ENCODE measurements around the gene SLC10A3. TPM values are rescaled to one million over a fixed set of nuclear protein-coding genes. Genes with fewer than 3 reads are reported as not detected.

Gene SLC10A3
- total and polyA plus RNA-seq, 10 of the 15 experiments (the other 5 are each of a cell fraction or from before 2014, with no cell fraction given), result 1.7 to 23.5 (median 11.0) TPM

DNA sequence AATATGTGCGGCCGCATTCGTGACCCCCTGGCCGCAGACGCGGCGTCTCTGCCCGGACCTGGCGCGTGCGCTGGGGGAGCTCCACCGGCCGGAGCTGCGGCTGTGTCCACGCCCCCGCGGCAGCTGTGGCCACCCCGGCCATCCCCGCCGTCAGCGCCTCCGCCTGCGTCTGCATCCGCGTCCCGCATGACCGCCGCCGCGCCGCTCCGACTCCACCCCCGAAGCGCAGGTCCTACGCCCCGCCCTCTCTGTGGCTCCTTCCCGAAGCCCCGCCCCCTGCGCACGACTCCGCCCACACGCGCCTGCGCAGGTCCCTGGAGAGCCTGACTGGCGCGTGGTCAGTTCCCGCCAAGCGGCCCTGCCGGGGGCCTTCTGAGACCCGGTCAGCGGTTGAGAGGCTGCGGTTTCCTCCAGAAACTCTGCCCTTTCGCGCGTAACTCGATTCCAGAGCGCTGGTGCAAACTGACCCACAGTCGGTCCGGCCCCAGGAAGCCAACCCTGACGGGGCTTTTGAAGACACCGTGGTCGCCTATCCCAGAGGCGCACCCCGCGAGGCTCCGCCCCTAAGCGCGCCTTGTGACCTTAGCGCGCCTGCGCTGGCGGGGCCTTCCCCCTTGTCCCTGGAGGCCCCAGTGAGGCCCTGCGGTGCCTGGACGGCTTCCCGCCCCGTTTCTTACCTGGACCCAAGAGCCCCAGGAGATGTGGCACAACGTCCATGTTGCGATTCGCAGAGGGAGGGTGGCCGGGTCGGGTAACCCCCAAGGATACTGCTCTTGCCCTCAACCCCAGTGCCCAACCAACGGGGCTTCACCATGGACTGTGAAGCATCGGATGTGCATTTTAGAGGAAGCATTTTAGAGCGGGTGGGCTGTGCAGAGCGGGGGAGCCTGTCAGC is 11.5 kb downstream of the SLC10A3 start, which contains the start of gene LAGE3 (continued):
- TF ChIP-seq, protein P1, sequence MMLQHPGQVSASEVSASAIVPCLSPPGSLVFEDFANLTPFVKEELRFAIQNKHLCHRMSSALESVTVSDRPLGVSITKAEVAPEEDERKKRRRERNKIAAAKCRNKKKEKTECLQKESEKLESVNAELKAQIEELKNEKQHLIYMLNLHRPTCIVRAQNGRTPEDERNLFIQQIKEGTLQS (IDR thresholded peaks at IDR 0.05; ENCODE audit: borderline replicate concordance, extremely low read depth, low read depth, low read length), result no peak
- no peak for TF ChIP-seq SMC3 (IDR thresholded peaks at IDR 0.05; ENCODE audit: borderline replicate concordance, low read length)
- TF ChIP-seq ZZZ3 (IDR thresholded peaks at IDR 0.05; ENCODE audit: control insufficient read depth, insufficient read length, low read depth), result no peak
- TF ChIP-seq KAT2A (conservative IDR thresholded peaks at IDR 0.05; ENCODE audit: control insufficient read depth, low read depth, low read length), result no peak
- no peak for TF ChIP-seq ZNF24 (IDR thresholded peaks at IDR 0.05)
- TF ChIP-seq, protein P2, sequence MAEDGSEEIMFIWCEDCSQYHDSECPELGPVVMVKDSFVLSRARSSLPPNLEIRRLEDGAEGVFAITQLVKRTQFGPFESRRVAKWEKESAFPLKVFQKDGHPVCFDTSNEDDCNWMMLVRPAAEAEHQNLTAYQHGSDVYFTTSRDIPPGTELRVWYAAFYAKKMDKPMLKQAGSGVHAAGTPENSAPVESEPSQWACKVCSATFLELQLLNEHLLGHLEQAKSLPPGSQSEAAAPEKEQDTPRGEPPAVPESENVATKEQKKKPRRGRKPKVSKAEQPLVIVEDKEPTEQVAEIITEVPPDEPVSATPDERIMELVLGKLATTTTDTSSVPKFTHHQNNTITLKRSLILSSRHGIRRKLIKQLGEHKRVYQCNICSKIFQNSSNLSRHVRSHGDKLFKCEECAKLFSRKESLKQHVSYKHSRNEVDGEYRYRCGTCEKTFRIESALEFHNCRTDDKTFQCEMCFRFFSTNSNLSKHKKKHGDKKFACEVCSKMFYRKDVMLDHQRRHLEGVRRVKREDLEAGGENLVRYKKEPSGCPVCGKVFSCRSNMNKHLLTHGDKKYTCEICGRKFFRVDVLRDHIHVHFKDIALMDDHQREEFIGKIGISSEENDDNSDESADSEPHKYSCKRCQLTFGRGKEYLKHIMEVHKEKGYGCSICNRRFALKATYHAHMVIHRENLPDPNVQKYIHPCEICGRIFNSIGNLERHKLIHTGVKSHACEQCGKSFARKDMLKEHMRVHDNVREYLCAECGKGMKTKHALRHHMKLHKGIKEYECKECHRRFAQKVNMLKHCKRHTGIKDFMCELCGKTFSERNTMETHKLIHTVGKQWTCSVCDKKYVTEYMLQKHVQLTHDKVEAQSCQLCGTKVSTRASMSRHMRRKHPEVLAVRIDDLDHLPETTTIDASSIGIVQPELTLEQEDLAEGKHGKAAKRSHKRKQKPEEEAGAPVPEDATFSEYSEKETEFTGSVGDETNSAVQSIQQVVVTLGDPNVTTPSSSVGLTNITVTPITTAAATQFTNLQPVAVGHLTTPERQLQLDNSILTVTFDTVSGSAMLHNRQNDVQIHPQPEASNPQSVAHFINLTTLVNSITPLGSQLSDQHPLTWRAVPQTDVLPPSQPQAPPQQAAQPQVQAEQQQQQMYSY (CRISPR knock-in tag; IDR thresholded peaks at IDR 0.05), result no peak
- TF ChIP-seq, protein P3, sequence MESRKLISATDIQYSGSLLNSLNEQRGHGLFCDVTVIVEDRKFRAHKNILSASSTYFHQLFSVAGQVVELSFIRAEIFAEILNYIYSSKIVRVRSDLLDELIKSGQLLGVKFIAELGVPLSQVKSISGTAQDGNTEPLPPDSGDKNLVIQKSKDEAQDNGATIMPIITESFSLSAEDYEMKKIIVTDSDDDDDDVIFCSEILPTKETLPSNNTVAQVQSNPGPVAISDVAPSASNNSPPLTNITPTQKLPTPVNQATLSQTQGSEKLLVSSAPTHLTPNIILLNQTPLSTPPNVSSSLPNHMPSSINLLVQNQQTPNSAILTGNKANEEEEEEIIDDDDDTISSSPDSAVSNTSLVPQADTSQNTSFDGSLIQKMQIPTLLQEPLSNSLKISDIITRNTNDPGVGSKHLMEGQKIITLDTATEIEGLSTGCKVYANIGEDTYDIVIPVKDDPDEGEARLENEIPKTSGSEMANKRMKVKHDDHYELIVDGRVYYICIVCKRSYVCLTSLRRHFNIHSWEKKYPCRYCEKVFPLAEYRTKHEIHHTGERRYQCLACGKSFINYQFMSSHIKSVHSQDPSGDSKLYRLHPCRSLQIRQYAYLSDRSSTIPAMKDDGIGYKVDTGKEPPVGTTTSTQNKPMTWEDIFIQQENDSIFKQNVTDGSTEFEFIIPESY (IDR thresholded peaks at IDR 0.05), result no peak
- TF ChIP-seq, protein P4, sequence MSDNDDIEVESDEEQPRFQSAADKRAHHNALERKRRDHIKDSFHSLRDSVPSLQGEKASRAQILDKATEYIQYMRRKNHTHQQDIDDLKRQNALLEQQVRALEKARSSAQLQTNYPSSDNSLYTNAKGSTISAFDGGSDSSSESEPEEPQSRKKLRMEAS (IDR thresholded peaks at IDR 0.05; ENCODE audit: low read depth, low read length), result peak; percentile 79
- TF ChIP-seq, protein P5, sequence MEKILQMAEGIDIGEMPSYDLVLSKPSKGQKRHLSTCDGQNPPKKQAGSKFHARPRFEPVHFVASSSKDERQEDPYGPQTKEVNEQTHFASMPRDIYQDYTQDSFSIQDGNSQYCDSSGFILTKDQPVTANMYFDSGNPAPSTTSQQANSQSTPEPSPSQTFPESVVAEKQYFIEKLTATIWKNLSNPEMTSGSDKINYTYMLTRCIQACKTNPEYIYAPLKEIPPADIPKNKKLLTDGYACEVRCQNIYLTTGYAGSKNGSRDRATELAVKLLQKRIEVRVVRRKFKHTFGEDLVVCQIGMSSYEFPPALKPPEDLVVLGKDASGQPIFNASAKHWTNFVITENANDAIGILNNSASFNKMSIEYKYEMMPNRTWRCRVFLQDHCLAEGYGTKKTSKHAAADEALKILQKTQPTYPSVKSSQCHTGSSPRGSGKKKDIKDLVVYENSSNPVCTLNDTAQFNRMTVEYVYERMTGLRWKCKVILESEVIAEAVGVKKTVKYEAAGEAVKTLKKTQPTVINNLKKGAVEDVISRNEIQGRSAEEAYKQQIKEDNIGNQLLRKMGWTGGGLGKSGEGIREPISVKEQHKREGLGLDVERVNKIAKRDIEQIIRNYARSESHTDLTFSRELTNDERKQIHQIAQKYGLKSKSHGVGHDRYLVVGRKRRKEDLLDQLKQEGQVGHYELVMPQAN (conservative IDR thresholded peaks at IDR 0.05), result no peak; the same call in 1 of the 2 replicates
- no peak for TF ChIP-seq ESRRA (IDR thresholded peaks at IDR 0.05; ENCODE audit: low read length)
- TF ChIP-seq GATAD2B (conservative IDR thresholded peaks at IDR 0.05; ENCODE audit: low read depth), result peak; percentile 14; the same call in 1 of the 2 replicates
- no peak for TF ChIP-seq SUPT20H (IDR thresholded peaks at IDR 0.05; ENCODE audit: borderline replicate concordance, control insufficient read depth, low read depth, low read length)
- no peak for TF ChIP-seq HDAC6 (IDR thresholded peaks at IDR 0.05; ENCODE audit: unreplicated experiment)
- peak; percentile 64; the same call in 1 of the 2 replicates for TF ChIP-seq NBN (IDR thresholded peaks at IDR 0.05)
- TF ChIP-seq, protein P6, sequence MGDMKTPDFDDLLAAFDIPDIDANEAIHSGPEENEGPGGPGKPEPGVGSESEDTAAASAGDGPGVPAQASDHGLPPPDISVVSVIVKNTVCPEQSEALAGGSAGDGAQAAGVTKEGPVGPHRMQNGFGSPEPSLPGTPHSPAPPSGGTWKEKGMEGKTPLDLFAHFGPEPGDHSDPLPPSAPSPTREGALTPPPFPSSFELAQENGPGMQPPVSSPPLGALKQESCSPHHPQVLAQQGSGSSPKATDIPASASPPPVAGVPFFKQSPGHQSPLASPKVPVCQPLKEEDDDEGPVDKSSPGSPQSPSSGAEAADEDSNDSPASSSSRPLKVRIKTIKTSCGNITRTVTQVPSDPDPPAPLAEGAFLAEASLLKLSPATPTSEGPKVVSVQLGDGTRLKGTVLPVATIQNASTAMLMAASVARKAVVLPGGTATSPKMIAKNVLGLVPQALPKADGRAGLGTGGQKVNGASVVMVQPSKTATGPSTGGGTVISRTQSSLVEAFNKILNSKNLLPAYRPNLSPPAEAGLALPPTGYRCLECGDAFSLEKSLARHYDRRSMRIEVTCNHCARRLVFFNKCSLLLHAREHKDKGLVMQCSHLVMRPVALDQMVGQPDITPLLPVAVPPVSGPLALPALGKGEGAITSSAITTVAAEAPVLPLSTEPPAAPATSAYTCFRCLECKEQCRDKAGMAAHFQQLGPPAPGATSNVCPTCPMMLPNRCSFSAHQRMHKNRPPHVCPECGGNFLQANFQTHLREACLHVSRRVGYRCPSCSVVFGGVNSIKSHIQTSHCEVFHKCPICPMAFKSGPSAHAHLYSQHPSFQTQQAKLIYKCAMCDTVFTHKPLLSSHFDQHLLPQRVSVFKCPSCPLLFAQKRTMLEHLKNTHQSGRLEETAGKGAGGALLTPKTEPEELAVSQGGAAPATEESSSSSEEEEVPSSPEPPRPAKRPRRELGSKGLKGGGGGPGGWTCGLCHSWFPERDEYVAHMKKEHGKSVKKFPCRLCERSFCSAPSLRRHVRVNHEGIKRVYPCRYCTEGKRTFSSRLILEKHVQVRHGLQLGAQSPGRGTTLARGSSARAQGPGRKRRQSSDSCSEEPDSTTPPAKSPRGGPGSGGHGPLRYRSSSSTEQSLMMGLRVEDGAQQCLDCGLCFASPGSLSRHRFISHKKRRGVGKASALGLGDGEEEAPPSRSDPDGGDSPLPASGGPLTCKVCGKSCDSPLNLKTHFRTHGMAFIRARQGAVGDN (IDR thresholded peaks at IDR 0.05), result peak; percentile 59; the same call in 1 of the 2 replicates

All from GM12878 (cell line).